ELR (cell line): ENCODE measurements around the gene UTS2.

Source experiments
- DNase-seq: peaks from one replicate; pipeline ENCODE4 v3.0.0-alpha.2; 2015; ENCODE audit warnings: low read depth

UTS2 gene

GRCh38 chr1:7810395-7810794, 42.5 kb downstream of the UTS2 start:
- peak; percentile 94 for DNase-seq

DNA sequence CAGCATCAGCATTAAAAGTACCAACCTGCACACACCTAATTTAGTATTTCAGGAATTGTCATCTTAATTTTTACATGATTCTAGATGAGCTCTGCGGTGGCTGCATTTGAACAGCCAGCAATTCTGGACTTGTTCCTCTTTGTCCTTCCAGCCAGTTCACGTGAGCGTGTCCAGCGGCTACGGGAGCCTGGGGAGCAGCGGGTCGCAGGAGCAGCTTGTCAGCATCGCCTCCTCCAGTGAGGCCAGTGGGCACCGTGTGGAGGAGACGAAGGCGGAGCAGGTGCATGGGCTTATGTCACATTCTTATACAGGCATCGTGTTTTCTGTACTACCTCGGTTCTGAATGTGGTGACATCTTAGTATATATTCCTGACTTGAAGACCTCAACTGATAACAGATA, 43.1 kb downstream of the UTS2 start:
- no peak for DNase-seq

DNA sequence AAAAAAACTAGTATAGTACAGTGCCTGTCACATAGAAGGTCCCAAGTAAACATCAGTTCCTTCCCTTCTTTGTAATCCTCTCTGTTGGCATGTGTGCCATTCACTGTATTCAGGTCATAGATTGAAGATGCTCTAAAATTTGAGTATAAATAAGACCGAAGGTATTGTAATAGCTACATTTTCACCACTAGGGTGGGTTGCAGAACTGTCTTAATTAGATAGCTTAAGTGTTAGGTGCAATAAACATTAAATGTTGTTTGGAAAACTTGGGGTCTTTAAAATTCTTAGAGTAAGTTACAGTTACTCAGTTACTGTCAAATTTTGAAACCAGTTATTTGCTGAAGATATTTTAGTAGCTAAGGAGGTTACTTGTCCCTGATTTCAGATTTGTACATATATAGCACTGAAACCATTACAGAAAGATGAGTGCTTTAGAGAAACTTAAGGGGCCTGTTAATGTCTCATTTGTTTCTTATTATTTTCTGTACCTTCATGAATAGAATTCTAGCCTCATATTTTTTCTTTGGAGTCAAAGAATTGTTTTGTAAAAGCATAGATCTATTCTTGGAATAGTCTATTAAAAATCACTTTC, 44.5 kb downstream of the UTS2 start:
- DNase-seq, result peak; percentile 54

- DNase-seq, result no peak
Measured at GRCh38 chr1:7805460-7805859, 47.4 kb downstream of the UTS2 start.
